Stimulated activated CD8-positive, alpha-beta memory T cell treated with anti-CD3 and anti-CD28 coated beads, Interleukin-4, amount 100 ng/mL, for 4 hours (primary cell): Measurements from ENCODE around the gene PPIA.

ENCODE experiments used
- DNase-seq, 2 donors: peaks; one replicate each; pipeline ENCODE4 v3.0.0-alpha.2; 2020; ENCODE audit warnings: low read depth in 2 of 2, low spot score in 1 of 2

PPIA gene

DNA sequence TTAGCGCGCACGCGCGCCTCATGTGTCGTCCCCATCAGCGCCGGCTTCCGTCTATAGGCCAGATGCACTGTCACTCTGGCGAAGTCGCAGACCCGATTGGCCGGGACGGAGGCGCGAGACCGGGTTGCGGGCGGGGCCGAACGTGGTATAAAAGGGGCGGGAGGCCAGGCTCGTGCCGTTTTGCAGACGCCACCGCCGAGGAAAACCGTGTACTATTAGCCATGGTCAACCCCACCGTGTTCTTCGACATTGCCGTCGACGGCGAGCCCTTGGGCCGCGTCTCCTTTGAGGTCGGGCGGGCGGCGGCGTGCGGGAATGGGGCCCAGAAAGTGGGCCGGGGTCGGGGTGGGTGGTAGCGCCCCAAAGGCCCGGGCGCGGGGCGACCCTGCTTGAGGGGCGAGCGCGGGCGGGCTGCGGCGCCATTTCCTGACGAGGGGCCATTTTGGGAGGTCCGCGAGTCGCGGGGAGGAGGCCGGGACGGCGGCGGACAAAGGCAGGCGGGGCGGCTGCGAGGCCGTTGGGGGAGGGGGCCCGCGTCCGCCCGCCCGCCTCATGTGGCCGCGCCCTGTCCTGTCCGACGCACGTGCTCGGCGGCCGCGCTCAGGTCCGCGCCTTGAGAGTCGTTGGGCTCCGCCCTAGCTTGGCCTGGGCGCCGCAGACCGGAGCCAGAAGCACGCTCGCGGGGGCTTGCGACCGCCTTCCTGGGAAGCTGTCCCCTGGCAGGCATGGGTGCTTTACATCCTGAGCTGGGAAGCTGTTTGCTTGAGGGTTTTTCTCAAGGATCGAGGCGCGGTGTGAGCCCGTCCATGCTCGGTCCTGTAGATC is at the start of gene PPIA:
TSS of gene PPIA (plus strand) at position 178 of the 825 bp plus-strand sequence. CDS start at position 222, 44 bp downstream.
- peak; percentile 97 to 98 for DNase-seq

DNA sequence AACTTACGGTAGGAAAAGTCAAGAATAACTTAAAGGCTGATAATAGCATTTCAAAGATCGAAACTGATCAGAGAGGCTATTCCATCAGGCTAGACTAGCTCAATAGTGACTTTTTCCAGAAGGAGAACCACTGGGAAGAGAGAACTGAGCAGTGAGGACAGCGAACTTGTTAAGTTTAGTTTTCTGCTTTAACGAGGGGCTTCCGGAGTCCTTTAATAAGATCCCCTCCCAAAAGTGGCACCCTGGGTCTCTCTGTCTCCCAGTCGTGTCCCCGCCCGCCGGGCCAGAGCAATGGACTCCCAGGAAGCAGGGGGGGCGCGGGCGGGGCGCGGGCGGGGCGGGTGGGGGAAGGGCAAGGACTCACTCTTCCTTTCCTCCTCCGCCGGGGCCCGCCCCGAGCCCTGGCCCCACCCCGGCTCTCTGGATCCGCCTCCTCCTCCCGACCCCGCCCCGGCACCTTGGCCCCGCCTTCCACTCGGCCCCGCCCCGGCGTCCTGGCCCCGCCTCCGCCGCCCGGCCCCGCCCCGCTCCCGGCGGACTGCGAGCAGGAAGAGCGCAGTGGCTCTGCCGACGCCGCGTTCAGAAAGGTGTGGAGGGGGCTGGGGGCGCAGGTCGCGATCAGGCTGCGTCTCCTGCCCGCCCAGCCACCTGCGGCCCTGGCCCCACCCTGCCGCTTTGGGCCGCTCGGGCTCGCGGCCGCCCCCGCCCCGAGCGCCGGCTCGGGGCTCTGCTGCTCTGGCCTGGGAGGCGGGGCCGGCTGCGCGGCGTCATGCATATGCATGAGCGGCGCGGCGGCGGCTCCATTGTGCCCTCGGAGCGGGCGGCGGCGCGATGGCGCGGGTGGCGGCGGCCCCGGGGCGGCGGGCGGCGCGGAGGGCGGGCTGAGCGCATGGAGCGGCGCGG is 48.2 kb upstream of the PPIA start, which contains the start of gene ZMIZ2:
TSS of gene ZMIZ2 (plus strand) at position 803 of the 903 bp plus-strand sequence. CDS start 7,403 bp downstream, outside the sequence.
- DNase-seq, result peak; percentile 79 to 82

DNA sequence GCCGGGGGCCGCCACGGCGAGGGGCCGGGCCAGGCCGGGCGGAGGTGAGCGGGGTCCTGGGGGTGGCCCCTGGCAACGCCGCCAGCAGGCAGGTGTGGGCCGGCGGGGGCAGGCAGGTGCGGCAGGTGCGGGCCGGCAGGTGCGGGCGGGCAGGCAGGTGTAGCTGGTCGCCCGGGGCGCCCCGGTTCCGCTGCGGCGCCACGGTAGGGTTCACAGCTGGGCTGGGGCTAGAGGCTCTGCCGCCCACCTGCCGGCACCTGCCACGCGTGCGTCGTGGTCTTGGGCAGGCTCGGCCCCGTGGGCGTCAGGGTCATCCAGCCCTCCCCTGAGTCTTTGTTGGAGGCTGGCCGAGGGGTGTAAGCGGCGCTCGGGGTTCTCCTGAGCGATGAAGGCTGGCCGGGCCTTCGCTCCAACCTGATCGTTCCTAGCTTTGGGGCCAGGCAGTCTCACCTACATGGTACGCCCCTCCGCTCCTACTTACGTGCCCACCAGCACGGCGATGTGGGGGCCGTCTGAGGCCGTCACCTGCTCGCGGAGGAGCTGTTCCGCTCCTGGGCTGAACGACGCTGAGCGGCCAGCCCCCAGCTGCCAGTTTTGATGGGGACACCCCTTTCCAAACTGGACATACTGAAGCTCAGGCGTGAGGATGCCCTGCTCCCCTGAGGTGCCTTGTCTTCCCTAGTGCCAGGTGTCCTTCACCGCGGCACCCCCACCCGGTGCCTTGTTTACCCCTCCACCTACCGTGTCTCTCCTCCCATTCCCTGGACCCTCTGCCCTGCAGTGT is 47.3 kb upstream of the PPIA start:
- DNase-seq, result no peak

DNA sequence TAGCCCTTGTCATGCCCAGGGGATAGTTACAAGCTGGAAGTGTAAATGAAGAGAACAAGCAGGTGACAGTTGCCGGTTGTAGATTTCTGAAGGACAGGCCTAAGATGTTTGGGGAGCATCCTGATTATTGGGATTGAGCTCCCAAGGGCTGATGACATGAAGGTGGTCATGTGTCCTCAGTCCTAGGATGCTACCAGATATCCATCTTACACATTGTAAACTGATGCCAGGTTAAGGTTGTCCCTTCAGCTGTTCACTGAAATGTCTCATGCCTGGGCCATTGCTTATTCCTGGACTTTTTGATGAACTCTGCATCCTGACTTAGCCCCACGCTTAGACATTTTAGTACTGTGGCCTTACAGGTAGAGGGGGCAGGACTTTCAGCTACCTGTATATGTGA is 46.5 kb upstream of the PPIA start:
- no peak for DNase-seq

DNA sequence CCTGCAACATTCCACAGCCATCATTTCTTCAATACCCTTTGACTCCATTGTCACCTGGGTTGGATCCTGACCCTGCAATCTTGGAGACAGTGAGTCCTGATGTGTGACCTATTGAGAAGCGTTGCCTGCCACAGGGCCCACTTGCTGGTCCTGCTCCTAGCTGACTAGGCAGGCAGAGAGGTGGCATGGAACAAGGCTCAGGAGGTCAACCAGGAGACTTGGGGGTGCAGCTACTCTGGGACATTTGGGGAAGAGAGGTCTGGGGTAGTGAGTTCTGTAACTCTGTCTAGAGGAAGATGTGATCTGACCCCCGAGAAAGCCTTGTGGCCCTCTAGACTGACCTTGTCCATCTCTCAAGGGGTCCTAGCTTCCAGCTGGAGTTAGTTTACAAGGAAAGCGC is 46.1 kb upstream of the PPIA start:
- DNase-seq, result no peak

DNA sequence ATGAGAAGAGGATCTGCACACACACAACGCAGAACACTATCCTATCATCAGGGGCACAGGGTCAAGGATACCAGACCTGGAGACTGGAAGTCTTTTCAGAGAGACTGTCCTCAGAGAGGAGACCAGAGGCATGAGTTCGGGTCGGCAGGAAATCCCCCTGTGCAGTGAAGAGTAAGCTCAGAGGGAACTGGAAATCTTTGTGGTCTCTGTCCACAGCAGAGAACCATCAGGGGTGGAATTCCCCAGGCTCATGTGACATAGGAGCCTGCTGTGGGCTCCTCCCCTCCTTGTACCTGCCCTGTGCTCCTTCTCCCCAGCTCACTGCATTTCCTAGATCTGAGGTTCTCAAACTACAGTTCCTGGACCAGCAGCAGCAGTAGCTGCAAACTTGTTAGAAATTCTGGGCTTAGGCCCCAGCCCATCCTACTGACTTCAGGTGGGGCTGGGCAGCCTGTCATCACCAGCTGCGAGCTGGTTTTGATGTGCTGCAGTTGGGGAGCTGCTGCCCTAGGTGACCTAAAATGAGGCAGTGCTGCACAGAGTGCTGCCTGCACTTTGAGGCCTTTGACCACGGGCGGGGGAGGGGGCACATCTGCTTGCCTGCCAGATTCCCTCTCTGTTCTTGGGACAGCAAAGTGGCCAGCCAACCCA is 45.4 kb upstream of the PPIA start:
- peak in 1 of 2 donors; percentile 30 for DNase-seq

DNA sequence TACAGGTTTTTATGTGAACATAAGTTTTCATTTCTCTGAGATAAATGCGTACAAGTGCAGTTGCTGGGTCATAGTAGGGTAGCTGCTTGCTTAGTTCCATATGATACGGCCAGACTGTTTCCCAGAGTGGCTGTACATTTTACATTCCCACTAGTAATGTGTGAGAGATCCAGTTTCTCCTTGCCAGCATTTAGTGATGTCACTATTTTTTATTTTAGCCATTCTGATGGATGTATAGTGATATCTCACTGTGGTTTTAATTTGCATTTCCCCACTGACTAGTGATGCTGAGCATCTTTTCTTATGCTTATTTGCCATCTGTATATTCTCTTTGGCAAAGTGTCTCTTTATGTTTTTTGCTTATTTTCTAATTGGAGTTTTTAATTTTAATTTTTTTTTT is 43.7 kb upstream of the PPIA start:
- no peak for DNase-seq

DNA sequence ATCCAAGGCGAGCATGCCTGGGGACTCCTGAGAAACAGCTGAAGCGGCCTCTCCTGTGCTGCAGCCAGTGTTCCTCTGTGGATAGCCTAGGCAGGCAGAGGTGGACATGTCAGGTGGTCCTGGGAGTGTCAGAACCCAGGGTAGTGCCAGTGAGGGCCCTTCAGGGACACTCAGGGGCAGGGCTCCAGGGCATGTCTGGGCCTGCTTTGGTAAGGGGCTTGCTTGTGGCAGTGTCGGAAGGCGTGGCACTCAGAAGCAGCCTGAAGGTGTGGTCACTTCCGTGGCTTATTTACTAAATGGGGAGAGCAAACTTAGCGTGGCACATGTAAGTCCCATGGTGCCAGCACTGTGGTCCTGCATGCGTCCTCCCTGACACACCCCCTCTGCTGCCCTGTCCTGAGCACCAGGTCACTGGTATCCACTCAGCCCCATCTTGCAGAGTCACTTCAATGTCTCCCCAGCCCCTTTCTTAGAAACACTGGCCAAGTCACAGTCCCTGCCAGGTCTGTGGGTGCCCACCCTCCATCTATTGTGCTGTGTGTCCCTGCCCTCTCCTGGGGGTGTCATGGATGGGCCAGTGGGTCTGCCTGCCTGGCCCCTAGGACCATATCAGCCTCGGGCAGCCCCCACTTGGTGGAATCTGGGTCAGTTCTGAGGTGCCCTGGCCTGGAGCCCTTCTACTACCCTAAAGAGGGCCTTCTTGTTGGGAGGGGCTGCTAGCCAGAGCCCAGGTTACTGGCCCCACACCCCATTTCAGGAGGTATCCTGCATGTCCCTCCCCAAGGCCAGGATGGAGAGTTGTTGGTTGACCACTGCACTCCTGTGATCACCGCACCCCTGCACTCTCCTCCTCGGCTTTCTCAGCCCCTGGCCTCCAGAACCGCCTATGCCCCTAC is 41.4 kb upstream of the PPIA start:
- DNase-seq, result no peak

DNA sequence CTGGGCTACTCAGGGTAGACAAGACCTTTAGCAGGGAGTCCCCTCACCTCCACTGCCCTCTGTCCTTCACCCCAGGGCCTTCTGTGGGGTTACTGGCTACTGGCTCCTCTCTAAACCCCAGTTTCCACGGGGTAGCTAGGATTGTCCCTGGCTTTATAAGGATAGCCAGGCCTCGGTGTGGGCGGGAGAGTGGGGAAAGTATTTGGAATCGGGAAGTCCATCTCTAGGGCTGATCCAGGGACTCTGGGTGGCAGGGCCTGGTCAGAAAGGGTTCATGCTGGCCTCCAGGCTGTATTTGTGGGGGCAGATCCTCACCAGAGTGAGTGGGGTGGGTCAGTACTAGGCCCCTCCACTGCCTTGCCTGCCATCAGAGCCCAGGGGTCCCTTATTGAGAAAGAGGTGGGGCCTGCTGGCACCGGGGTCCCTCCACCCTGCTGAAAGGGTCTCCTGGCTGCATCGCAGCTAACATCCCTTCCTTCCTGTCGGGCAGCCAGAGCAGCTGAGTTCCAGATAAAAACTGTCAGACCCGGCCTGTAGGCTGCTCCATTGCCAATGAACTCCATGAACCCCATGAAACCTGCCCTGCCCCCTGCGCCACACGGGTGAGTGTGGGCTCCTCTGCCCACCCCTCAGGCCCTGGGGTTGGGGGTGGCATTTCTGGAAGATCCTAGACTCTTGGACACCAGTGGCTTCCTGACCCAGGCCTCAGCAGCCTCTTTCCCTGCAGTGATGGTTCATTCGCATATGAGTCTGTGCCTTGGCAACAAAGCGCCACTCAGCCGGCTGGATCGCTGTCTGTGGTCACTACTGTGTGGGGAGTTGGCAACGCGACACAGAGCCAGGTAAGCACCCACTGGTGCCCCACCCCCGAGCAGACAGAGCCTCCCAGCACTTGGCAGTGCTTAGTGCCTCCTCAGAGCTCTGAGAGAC is 40.5 kb upstream of the PPIA start:
- no peak for DNase-seq

DNA sequence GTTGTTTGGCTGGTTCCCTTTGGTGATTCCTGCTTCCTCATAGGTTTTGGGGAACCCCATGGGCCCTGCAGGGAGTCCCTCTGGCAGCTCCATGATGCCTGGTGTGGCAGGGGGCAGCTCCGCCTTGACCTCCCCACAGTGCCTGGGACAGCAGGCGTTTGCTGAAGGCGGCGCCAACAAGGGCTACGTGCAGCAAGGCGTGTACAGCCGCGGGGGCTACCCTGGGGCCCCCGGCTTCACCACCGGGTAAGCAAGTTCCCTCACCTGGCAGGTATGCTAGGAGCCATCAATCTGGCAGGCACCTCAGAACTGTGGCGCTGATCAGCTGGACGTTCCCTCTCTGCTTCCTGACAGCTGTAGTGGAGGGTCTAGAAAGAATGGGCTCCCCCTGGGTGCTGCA is 39.6 kb upstream of the PPIA start:
- DNase-seq, result no peak

DNA sequence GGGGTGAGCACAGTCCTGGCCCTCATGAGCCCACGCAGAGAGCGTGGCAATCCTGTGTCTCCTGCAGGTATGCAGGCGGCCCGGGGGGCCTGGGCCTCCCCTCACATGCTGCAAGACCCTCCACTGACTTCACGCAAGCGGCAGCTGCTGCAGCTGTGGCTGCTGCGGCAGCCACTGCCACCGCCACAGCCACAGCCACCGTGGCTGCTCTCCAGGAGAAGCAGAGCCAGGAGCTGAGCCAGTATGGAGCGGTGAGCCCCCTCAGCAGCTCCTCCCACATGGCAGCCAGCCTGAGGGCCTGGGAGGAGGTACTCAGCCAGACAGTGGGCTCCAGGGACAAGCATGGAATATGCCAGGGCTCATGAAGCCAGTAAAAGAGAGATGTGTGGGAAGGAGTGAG is 39.2 kb upstream of the PPIA start:
- no peak for DNase-seq

DNA sequence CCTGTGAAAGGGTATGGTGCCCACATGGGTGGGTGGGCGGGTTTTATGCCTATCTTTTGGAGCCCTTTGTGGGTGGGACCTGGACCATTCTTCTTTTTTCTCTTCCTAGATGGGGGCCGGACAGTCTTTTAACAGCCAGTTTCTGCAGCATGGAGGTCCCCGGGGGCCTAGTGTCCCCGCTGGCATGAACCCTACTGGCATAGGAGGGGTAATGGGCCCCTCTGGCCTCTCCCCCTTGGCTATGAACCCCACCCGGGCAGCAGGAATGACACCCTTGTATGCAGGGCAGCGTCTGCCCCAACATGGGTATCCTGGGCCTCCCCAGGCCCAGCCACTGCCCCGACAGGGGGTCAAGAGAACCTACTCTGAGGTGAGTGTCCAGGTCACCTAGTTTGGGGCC is 38.7 kb upstream of the PPIA start:
- DNase-seq, result no peak

DNA sequence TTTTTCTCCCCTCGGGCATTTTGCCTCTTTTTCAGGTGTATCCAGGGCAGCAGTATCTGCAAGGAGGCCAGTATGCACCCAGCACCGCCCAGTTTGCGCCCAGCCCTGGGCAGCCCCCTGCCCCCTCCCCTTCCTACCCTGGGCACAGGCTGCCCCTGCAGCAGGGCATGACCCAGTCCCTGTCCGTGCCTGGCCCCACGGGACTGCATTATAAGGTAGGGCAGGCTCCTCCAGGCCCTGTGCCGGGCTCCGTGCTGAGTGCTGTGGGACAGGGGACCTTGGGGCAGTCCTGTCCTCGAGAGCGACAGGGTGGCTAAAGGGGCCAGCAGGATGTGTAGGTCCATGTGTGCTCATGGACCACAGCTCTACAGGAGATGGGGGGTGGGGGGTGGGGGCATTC is 37.2 kb upstream of the PPIA start:
- no peak for DNase-seq

DNA sequence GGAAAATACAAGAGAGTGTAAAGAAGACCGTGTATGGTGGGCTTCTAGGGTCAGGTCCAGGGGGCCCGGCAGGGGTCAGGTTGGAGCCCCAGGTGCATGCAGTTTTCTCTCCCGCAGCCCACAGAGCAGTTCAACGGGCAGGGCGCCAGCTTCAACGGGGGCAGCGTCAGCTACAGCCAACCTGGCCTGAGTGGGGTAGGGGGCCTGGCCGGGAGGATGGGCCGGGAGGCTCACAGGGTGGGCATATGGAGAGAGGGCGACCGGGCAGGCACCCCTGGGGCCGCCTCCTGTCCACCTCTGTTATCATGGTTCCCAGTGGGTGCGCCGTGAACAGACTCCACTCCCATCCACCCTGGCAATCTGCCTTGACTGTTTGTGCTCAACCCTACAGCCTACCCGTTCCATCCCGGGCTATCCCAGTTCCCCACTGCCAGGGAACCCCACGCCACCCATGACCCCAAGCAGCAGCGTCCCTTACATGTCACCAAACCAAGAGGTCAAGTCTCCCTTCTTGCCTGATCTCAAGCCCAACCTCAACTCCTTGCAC is 36.4 kb upstream of the PPIA start:
- no peak for DNase-seq

DNA sequence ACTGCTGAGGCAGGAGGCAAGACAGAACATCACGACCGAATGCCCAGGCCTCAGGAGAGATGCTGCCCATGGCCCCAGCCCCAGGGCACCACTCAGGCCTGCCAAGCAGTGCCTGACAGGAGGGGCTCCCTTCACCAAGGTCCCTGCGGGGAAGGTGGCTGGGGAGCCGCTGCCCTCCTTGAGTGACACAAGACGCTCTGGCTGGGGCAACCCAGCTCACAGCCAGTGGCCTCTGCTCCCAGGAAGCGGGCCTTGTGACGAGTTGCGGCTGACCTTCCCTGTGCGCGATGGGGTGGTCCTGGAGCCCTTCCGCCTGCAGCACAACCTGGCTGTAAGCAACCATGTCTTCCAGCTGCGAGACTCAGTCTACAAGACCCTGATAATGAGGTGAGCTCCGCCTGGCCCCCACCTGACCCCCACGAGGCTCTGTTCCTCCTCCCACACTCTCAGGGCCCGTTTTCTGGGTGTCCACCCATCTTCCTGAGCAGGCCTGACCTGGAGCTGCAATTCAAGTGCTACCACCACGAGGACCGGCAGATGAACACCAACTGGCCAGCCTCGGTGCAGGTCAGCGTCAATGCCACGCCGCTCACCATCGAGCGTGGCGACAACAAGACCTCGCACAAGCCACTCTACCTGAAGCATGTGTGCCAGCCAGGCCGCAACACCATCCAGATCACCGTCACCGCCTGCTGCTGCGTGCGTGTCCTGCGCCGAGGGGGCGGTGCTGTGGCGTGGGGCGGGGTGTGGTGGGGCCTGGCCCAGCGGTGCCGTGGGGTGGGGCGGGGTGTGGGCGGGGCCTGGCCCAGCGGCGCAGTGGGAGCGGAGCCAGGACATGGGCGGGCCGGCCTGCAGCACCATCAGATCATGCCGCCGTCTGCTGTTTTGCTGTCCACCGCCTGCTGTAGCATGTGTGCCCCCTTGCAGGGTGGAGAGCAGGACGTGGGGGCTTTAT is 35.0 kb upstream of the PPIA start:
- no peak for DNase-seq

DNA sequence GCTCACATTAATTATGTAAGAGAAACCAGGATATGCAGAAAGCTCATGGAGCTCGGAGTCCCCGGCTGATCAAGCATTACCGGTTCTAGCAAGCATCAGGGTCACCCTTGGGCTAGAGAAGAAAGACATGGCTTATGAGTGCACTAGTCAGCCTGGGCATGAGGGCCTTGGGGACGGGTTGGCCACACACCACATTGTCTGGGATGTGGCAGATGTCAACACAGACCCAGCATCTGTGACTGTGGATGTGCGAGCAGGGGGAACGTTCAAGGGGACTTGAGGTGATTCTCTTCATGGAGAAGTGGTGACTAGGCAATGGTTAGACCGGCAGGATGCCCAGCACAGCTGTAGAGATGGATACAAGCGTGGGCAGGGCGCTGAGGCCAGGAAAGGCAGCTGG is 34.2 kb upstream of the PPIA start:
- DNase-seq, result no peak
